H9 (cell line): Measurements from ENCODE around the gene NET1. TPM values are rescaled to one million over a fixed set of nuclear protein-coding genes. Genes with fewer than 3 reads are reported as not detected.

Source experiments
- DNase-seq: peaks from one replicate; pipeline ENCODE4 v3.0.0-alpha.2; 2017
- H2AFZ ChIP-seq: one replicate; pipeline ENCODE4 v1.6.1; 2013; ENCODE audit warnings: mild to moderate bottlenecking, low read length, control low read depth, moderate library complexity
- H2AK5ac ChIP-seq: 2 replicates; pipeline ENCODE4 v1.6.1; 2013; ENCODE audit warnings: low read length, control low read depth, mixed read lengths; ENCODE audit not compliant: insufficient read length
- H2BK120ac ChIP-seq: one replicate; pipeline ENCODE4 v1.6.1; 2013; ENCODE audit warnings: low read depth, mild to moderate bottlenecking, low read length, control low read depth, inconsistent platforms; ENCODE audit not compliant: poor library complexity, severe bottlenecking
- H2BK12ac ChIP-seq: 2 replicates; pipeline ENCODE4 v1.6.1; 2013; ENCODE audit warnings: low read length, control low read depth, mixed read lengths, low read depth; ENCODE audit not compliant: insufficient read length
- H2BK15ac ChIP-seq: 2 replicates; pipeline ENCODE4 v1.6.1; 2013; ENCODE audit warnings: low read depth, low read length, control low read depth
- H2BK20ac ChIP-seq: one replicate; pipeline ENCODE4 v1.6.1; 2013; ENCODE audit warnings: low read depth, mild to moderate bottlenecking, low read length, control low read depth, inconsistent platforms; ENCODE audit not compliant: poor library complexity, severe bottlenecking
- H2BK5ac ChIP-seq: 2 replicates; pipeline ENCODE4 v1.6.1; 2013; ENCODE audit warnings: low read length, control low read depth, mixed read lengths; ENCODE audit not compliant: insufficient read length
- H3K14ac ChIP-seq: 2 replicates; pipeline ENCODE4 v1.6.1; 2013; ENCODE audit warnings: low read length, control low read depth; ENCODE audit not compliant: insufficient read depth
- H3K18ac ChIP-seq: 2 replicates; pipeline ENCODE4 v1.6.1; 2013; ENCODE audit warnings: low read depth, mild to moderate bottlenecking, mixed read lengths, low read length, control low read depth; ENCODE audit not compliant: insufficient read length
- H3K23ac ChIP-seq: 2 replicates; pipeline ENCODE4 v1.6.1; 2013; ENCODE audit warnings: low read length, control low read depth, mixed read lengths, low read depth; ENCODE audit not compliant: insufficient read length
- H3K23me2 ChIP-seq: 2 replicates; pipeline ENCODE4 v1.6.1; 2013; ENCODE audit warnings: low read depth, mild to moderate bottlenecking, mixed read lengths, low read length, control low read depth; ENCODE audit not compliant: insufficient read length, poor library complexity, severe bottlenecking
- H3K27ac ChIP-seq: 2 replicates; pipeline ENCODE4 v1.5.1; 2013; ENCODE audit warnings: low read length, control low read depth, mixed read lengths, low read depth; ENCODE audit not compliant: insufficient read length
- H3K27me3 ChIP-seq: 2 replicates; pipeline ENCODE4 v1.6.1; 2013; ENCODE audit warnings: low read length, control low read depth, inconsistent platforms; ENCODE audit not compliant: insufficient read depth
- H3K4ac ChIP-seq: 2 replicates; pipeline ENCODE4 v1.6.1; 2013; ENCODE audit warnings: low read depth, mild to moderate bottlenecking, control low read depth, inconsistent platforms, low read length, moderate library complexity
- H3K4me1 ChIP-seq: 2 replicates; pipeline ENCODE4 v1.6.1; 2013; ENCODE audit warnings: low read length, control low read depth, inconsistent platforms; ENCODE audit not compliant: insufficient read depth
- H3K4me2 ChIP-seq: 2 replicates; pipeline ENCODE4 v1.6.1; 2013; ENCODE audit warnings: low read length, control low read depth, mixed read lengths; ENCODE audit not compliant: insufficient read length, insufficient read depth
- H3K56ac ChIP-seq: 2 replicates; pipeline ENCODE4 v1.6.1; 2013; ENCODE audit warnings: low read depth, mild to moderate bottlenecking, mixed read lengths, low read length, control low read depth; ENCODE audit not compliant: insufficient read length
- H3K79me1 ChIP-seq: 2 replicates; pipeline ENCODE4 v1.6.1; 2013; ENCODE audit warnings: low read depth, mild to moderate bottlenecking, moderate library complexity, low read length, control low read depth, inconsistent platforms; ENCODE audit not compliant: insufficient read depth, poor library complexity, severe bottlenecking
- H3K79me2 ChIP-seq: 2 replicates; pipeline ENCODE4 v1.6.1; 2013; ENCODE audit warnings: low read length, control low read depth, inconsistent platforms; ENCODE audit not compliant: insufficient read depth
- H3K9ac ChIP-seq: 2 replicates; pipeline ENCODE4 v1.6.1; 2013; ENCODE audit warnings: low read length, control low read depth, mixed read lengths; ENCODE audit not compliant: insufficient read length; ENCODE audit errors: extremely low read depth
- H3K9me3 ChIP-seq: one replicate; pipeline ENCODE4 v1.6.1; 2013; ENCODE audit warnings: low read depth, low read length, inconsistent platforms; ENCODE audit not compliant: control insufficient read depth
- H3T11ph ChIP-seq: one replicate; pipeline ENCODE4 v1.6.1; 2013; ENCODE audit warnings: mild to moderate bottlenecking, low read length, control low read depth, inconsistent platforms
- H4K20me1 ChIP-seq: one replicate; pipeline ENCODE4 v1.6.1; 2013; ENCODE audit not compliant: control insufficient read depth, insufficient read length, insufficient read depth
- H4K5ac ChIP-seq: 2 replicates; pipeline ENCODE4 v1.6.1; 2013; ENCODE audit warnings: low read depth, mild to moderate bottlenecking, mixed read lengths, low read length, control low read depth; ENCODE audit not compliant: insufficient read length
- H4K8ac ChIP-seq: replicated peaks from 2 replicates; pipeline ENCODE4 v1.6.1; 2013; ENCODE audit warnings: low read length, control low read depth, mixed read lengths, low read depth; ENCODE audit not compliant: insufficient read length
- H4K91ac ChIP-seq: 2 replicates; pipeline ENCODE4 v1.6.1; 2013; ENCODE audit warnings: low read depth, mild to moderate bottlenecking, moderate library complexity, mixed read lengths, low read length, control low read depth; ENCODE audit not compliant: insufficient read length
- H3K27ac Mint-ChIP-seq, 3 experiments: 2 replicates in 2 of 3; 3 replicates in 1 of 3; pipeline ENCODE4 v1.8.0; 2020 to 2021; ENCODE audit warnings: mixed read lengths in 3 of 3, mild to moderate bottlenecking in 1 of 3, moderate library complexity in 1 of 3
- H3K27me3 Mint-ChIP-seq: 2 replicates; pipeline ENCODE4 v1.8.0; 2021; ENCODE audit warnings: low read depth, mild to moderate bottlenecking, moderate library complexity, mixed read lengths
- H3K36me3 Mint-ChIP-seq, 3 experiments: 2 replicates in 2 of 3; 3 replicates in 1 of 3; pipeline ENCODE4 v1.8.0; 2020 to 2021; ENCODE audit warnings: low read depth in 3 of 3, mixed read lengths in 3 of 3; ENCODE audit not compliant: insufficient read depth in 1 of 3
- H3K4me1 Mint-ChIP-seq, 2 experiments: 2 replicates each; pipeline ENCODE4 v1.8.0; 2020; ENCODE audit warnings: mixed read lengths in 2 of 2
- H3K4me3 Mint-ChIP-seq, 2 experiments: 2 replicates in 1 of 2; 3 replicates in 1 of 2; pipeline ENCODE4 v1.8.0; 2020 to 2021; ENCODE audit warnings: mild to moderate bottlenecking in 2 of 2, mixed read lengths in 2 of 2, moderate library complexity in 1 of 2
- H3K9me3 Mint-ChIP-seq, 2 experiments: 2 replicates in 1 of 2; 3 replicates in 1 of 2; pipeline ENCODE4 v1.8.0; 2020; ENCODE audit warnings: mild to moderate bottlenecking in 2 of 2, mixed read lengths in 2 of 2, moderate library complexity in 1 of 2
- CTCF ChIP-seq: fragments of 200-600 bp; sonication (generic); conservative IDR thresholded peaks from 3 replicates; pipeline ENCODE4 v1.8.0; 2021; ENCODE audit warnings: antibody characterized with exemption, mild to moderate bottlenecking
- WGBS: extraction: QIAGEN DNeasy Blood & Tissue Kit; methylation state at CpG from one replicate; pipeline ENCODE4 v1.1.7; 2013; ENCODE audit warnings: missing lambda C conversion rate, low lambda C conversion rate, mixed read lengths; ENCODE audit not compliant: insufficient read length; ENCODE audit errors: extremely low coverage; 5-methylcytosine and 5-hydroxymethylcytosine counted together
- total RNA-seq: library from RNA; stranded (reverse); gene quantifications from 2 replicates; pipeline ENCODE4 v1.2.1, GENCODE V29; 2021

Gene NET1
- total RNA-seq, 1 experiment from 2014 or later, result 50.6 TPM

GRCh38 chr10:5498791-5499492, 86.6 kb downstream of the NET1 start:
- no peak overlapping the region for H2BK20ac ChIP-seq
- no peak overlapping the region for H4K8ac ChIP-seq
- DNase-seq, result no peak
- no CpG with 5 or more reads among the region's 61 CpGs for WGBS
- H3K23ac ChIP-seq, result no peak overlapping the region
- Mint-ChIP-seq H3K4me1 (peaks cover 6 to 7% of the 10 kb centered on the region in 2 experiments), H3K27me3 (peaks cover 5% of the 10 kb centered on the region), H3K9me3 (no peaks in the 10 kb centered on the region), H3K27ac (no peak overlapping the region; a peak in 1 of 7 replicates), H3K4me3 (no peak overlapping the region), H3K36me3 (no peaks in the 10 kb centered on the region; a peak in 1 of 7 replicates)
- no peaks in the 10 kb centered on the region for H3K23me2 ChIP-seq
- TF ChIP-seq CTCF, result no peak
- no peak overlapping the region for H3K56ac ChIP-seq
- no peaks in the 10 kb centered on the region for H3K79me2 ChIP-seq
- H3K4ac ChIP-seq, result no peak overlapping the region
- H3K4me2 ChIP-seq, result no peak overlapping the region
- H3K18ac ChIP-seq, result no peak overlapping the region
- H2AK5ac ChIP-seq, result no peak overlapping the region
- H2BK120ac ChIP-seq, result no peak overlapping the region
- H3K27me3 ChIP-seq, result no peaks in the 10 kb centered on the region
- no peak overlapping the region; the same call in 1 of the 2 replicates for H3K14ac ChIP-seq
- H2BK12ac ChIP-seq, result no peak overlapping the region
- H3K79me1 ChIP-seq, result no peaks in the 10 kb centered on the region
- no peaks in the 10 kb centered on the region for H3K9me3 ChIP-seq
- H2AFZ ChIP-seq, result no peak overlapping the region
- no peak overlapping the region for H4K91ac ChIP-seq
- no peak overlapping the region for H3T11ph ChIP-seq
- no peak overlapping the region for H3K9ac ChIP-seq
- H2BK5ac ChIP-seq, result no peak overlapping the region
- no peaks in the 10 kb centered on the region; the same call in 1 of the 2 replicates for H3K4me1 ChIP-seq
- H4K20me1 ChIP-seq, result no peaks in the 10 kb centered on the region
- H4K5ac ChIP-seq, result no peak overlapping the region
- no peak overlapping the region for H3K27ac ChIP-seq
- no peak overlapping the region for H2BK15ac ChIP-seq
